Epithelial cell of esophagus (primary cell): ENCODE results near the gene ASB5.
"Not testable (repeated sequence)": the region's sequence is repeated elsewhere in the genome, so short reads cannot be mapped to it uniquely, and the experiment has no call there.

Experiments used
- DNase-seq: peaks from one replicate; pipeline ENCODE4 v3.0.0; 2010; ENCODE audit warnings: low read depth
- H3K4me3 ChIP-seq: 2 replicates; pipeline ENCODE4 v1.5.1; 2011; ENCODE audit warnings: mild to moderate bottlenecking, low read length, control low read depth
- CTCF ChIP-seq: IDR thresholded peaks from 2 replicates; pipeline ENCODE4 v1.5.1; 2011; ENCODE audit warnings: low read depth, mild to moderate bottlenecking, low read length, control low read depth, inconsistent platforms; ENCODE audit not compliant: insufficient read depth; ENCODE audit errors: missing control alignments

ASB5 gene

DNA sequence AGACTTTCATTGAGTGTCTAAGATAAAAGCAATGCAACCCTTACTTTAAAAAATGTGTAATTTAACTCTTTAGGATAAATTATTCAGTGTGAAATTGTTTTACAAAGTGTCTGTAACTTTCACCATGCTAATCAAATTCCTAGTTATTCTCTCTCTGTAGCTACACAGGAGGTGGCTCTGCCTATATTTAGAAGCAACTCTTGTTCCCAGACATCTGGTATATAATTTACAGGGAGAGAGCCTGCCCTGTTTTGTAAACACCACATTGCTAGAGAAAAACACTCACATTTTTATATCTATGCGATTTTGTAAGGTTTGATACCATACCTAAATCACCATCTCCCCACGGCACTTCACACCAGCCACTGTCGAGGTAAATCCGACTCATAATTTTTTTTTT, 38.2 kb downstream of the ASB5 start:
- DNase-seq = no peak
- TF ChIP-seq CTCF = no peak
- H3K4me3 ChIP-seq = no peak overlapping the region

GRCh38 chr4:176229645-176230044, 39.4 kb downstream of the ASB5 start:
- no peak for TF ChIP-seq CTCF

GRCh38 chr4:176226736-176227135, 42.3 kb downstream of the ASB5 start:
- H3K4me3 ChIP-seq = no peak overlapping the region
- no peak for DNase-seq
- no peak for TF ChIP-seq CTCF

More at GRCh38 chr4:176229645-176230044, 39.4 kb downstream of the ASB5 start:
- no peak for DNase-seq
- no peak overlapping the region for H3K4me3 ChIP-seq

DNA sequence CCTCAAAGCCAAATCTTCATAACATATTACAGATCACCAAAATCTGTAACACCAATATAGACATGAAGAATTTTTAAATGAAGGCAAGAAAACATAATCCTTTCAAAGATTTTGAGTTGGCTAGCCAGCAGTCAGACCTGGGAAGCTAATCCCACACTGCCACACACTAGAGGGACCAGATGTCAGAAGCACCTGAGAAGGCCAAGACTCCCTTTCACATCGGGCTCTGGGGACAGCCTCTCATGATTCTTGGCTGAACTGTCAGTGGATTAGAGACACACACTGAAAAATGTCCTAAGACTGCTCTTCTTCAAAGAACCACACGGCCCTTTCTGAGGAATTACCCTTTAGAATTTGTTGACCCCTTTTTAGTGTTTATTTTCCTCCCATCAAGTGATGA, 45.5 kb downstream of the ASB5 start:
- DNase-seq = no peak
- TF ChIP-seq CTCF = no peak
- H3K4me3 ChIP-seq = no peak overlapping the region

- TF ChIP-seq CTCF = no peak
- H3K4me3 ChIP-seq = no peak overlapping the region
- DNase-seq = no peak
Measured at GRCh38 chr4:176222149-176222548, 46.9 kb downstream of the ASB5 start.

GRCh38 chr4:176217510-176217909, 51.5 kb downstream of the ASB5 start:
- no peak for TF ChIP-seq CTCF
- no peak for DNase-seq
- no peak overlapping the region for H3K4me3 ChIP-seq

DNA sequence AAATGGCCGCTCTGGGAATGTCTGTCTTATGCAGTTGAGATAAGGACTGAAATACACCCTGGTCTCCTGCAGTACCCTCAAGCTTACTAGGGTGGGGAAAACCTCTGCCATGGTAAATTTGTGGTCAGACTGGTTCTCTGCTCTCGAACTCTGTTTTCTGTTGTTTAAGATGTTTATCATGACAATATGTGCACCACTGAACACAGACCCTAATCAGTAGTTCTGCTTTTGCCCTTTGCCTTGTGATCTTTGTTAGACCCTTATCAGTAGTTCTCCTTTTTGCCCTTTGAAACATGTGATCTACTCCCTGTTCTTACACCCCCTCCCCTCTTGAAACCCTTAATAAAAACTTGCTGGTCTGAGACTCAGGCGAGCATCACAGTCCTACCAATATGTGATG, 56.7 kb downstream of the ASB5 start:
- not testable (repeated sequence) for DNase-seq, H3K4me3 ChIP-seq

- TF ChIP-seq CTCF = no peak
- H3K4me3 ChIP-seq = no peak overlapping the region
- no peak for DNase-seq
Measured at GRCh38 chr4:176210579-176211296, 58.3 kb downstream of the ASB5 start.
